Muscle layer of duodenum (tissue), 2 donors: Measurements from ENCODE around the gene FBXL20.
A peak's percentile ranks its signal among the peaks of the same experiment; 100 is the strongest.

Experiments
- H3K27ac ChIP-seq: one replicate; pipeline ENCODE4 v1.7.0; 2013; ENCODE audit warnings: mild to moderate bottlenecking, low read length
- H3K27me3 ChIP-seq: one replicate; pipeline ENCODE4 v1.7.0; 2013; ENCODE audit warnings: low read depth, mild to moderate bottlenecking, control low read depth, low read length
- H3K36me3 ChIP-seq, 2 donors: one replicate each; pipeline ENCODE4 v1.7.0; 2013; ENCODE audit warnings: low read length in 2 of 2, control low read depth in 1 of 2, mild to moderate bottlenecking in 1 of 2; ENCODE audit not compliant: insufficient read depth in 2 of 2, control insufficient read depth in 1 of 2
- H3K4me1 ChIP-seq, 2 donors: one replicate each; pipeline ENCODE4 v1.7.0; 2013; ENCODE audit warnings: low read length in 2 of 2, mild to moderate bottlenecking in 2 of 2, control low read depth in 1 of 2, moderate library complexity in 1 of 2; ENCODE audit not compliant: insufficient read depth in 2 of 2, control insufficient read depth in 1 of 2
- H3K4me3 ChIP-seq, 2 donors: one replicate each; pipeline ENCODE4 v1.7.0; 2013; ENCODE audit warnings: low read length in 2 of 2, low read depth in 1 of 2, mild to moderate bottlenecking in 1 of 2
- H3K9me3 ChIP-seq, 2 donors: one replicate each; pipeline ENCODE4 v1.7.0; 2013; ENCODE audit warnings: low read length in 2 of 2, control low read depth in 1 of 2, mild to moderate bottlenecking in 1 of 2; ENCODE audit not compliant: control insufficient read depth in 1 of 2
- donor health status: healthy.

The FBXL20 gene

GRCh38 chr17:39222866-39223834 lies 178.3 kb downstream of the FBXL20 start:
- H3K4me3 ChIP-seq: no peak overlapping the region
- no peaks in the 10 kb centered on the region for H3K36me3 ChIP-seq
- peaks cover 3 to 21% of the 10 kb centered on the region in 2 donors for H3K4me1 ChIP-seq
- H3K9me3 ChIP-seq: no peaks in the 10 kb centered on the region
- H3K27ac ChIP-seq: no peak overlapping the region
- H3K27me3 ChIP-seq: peaks cover 17% of the 10 kb centered on the region

GRCh38 chr17:39222151-39222550 lies 179.3 kb downstream of the FBXL20 start:
- H3K27ac ChIP-seq: no peak overlapping the region
- no peaks in the 10 kb centered on the region for H3K36me3 ChIP-seq
- H3K9me3 ChIP-seq: no peaks in the 10 kb centered on the region
- H3K27me3 ChIP-seq: peaks cover 7% of the 10 kb centered on the region
- peaks cover 3 to 21% of the 10 kb centered on the region in 2 donors for H3K4me1 ChIP-seq
- no peak overlapping the region for H3K4me3 ChIP-seq

GRCh38 chr17:39221572-39221971 lies 179.9 kb downstream of the FBXL20 start:
- peaks cover 3 to 21% of the 10 kb centered on the region in 2 donors for H3K4me1 ChIP-seq
- H3K36me3 ChIP-seq: no peaks in the 10 kb centered on the region
- no peak overlapping the region for H3K27ac ChIP-seq
- H3K9me3 ChIP-seq: no peaks in the 10 kb centered on the region
- H3K4me3 ChIP-seq: no peak overlapping the region
- H3K27me3 ChIP-seq: peaks cover 6% of the 10 kb centered on the region

GRCh38 chr17:39219647-39220154 lies 181.7 kb downstream of the FBXL20 start:
- no peaks in the 10 kb centered on the region for H3K9me3 ChIP-seq
- H3K27me3 ChIP-seq: no peaks in the 10 kb centered on the region
- peaks cover 0 to 3% of the 10 kb centered on the region in 2 donors for H3K4me1 ChIP-seq
- H3K36me3 ChIP-seq: no peaks in the 10 kb centered on the region
- H3K27ac ChIP-seq: no peak overlapping the region
- H3K4me3 ChIP-seq: no peak overlapping the region

- Histone ChIP-seq H3K27me3 (no peaks in the 10 kb centered on the region), H3K4me1 (no peaks in the 10 kb centered on the region), H3K27ac (no peak overlapping the region), H3K4me3 (no peak overlapping the region), H3K36me3 (no peaks in the 10 kb centered on the region), H3K9me3 (no peaks in the 10 kb centered on the region)
These were observed 182.5 kb downstream of the FBXL20 start for GRCh38 chr17:39218906-39219305.

GRCh38 chr17:39217734-39218369 lies 183.6 kb downstream of the FBXL20 start:
- Histone ChIP-seq H3K9me3 (no peaks in the 10 kb centered on the region), H3K4me3 (no peak overlapping the region), H3K36me3 (no peaks in the 10 kb centered on the region), H3K27me3 (no peaks in the 10 kb centered on the region), H3K4me1 (no peaks in the 10 kb centered on the region), H3K27ac (no peak overlapping the region)

DNA sequence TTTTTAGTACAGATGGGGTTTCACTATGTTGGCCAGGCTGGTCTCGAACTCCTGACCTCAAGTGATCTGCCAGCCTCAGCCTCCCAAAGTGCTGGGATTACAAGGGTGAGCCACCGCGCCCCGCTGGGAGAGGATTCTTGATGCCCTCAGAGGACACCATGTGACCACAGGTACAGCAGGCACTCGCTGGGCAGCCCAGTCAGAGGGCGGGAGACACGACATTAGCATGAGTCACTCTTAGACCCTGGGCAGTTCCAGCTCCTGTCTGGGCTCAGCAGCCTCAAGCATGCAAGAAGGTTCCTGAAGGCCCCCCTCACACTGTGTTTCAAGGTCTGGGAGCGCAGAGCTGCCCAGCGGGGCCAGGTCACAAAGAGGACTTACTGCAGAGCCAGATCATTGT lies 187.6 kb downstream of the FBXL20 start:
- H3K36me3 ChIP-seq: no peaks in the 10 kb centered on the region
- peaks cover 5 to 14% of the 10 kb centered on the region in 2 donors for H3K4me1 ChIP-seq
- no peaks in the 10 kb centered on the region for H3K9me3 ChIP-seq
- no peaks in the 10 kb centered on the region for H3K27me3 ChIP-seq
- H3K4me3 ChIP-seq: no peak overlapping the region
- H3K27ac ChIP-seq: no peak overlapping the region

DNA sequence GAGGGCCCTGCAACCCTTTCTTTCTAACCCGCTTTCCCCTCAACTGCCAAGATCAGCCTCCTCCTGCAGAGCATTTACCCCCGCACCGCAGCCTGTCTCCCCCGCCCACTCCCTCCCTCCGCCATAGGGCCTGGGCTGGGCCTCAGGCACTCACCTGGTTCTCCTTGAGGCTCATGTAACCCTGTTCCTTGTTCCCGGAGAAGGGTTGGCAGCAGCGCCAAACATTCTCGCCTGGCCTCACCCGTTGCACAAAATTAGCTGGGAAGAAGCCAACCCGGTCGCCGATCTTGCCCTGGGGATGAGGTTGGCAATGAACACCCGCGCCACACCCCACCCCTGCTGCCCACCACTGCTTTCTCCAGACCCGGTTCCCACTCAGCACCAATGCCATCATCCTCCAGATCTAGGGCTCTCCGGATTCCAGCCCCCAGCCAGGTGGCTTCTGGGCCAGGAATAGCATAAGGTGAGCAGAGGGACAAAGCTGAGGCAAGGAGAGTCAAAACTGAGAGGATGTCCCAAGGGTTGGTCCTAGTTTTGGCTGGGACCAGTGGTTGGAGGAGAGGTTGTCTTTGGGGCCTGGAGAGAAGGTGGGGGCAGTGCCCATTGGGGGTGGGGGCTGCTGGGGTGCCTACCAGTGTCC lies 188.5 kb downstream of the FBXL20 start:
- Histone ChIP-seq H3K4me3 (no peak overlapping the region), H3K27ac (no peak overlapping the region), H3K27me3 (no peaks in the 10 kb centered on the region)

GRCh38 chr17:39212195-39212810 lies 189.1 kb downstream of the FBXL20 start:
- H3K9me3 ChIP-seq: no peaks in the 10 kb centered on the region
- H3K27ac ChIP-seq: no peak overlapping the region
- H3K27me3 ChIP-seq: no peaks in the 10 kb centered on the region
- H3K4me1 ChIP-seq: peaks cover 5 to 19% of the 10 kb centered on the region in 2 donors
- H3K4me3 ChIP-seq: no peak overlapping the region
- H3K36me3 ChIP-seq: no peaks in the 10 kb centered on the region

More for the DNA sequence above, 188.5 kb downstream of the FBXL20 start:
- Histone ChIP-seq H3K36me3 (no peaks in the 10 kb centered on the region), H3K9me3 (no peaks in the 10 kb centered on the region), H3K4me1 (peaks cover 5 to 19% of the 10 kb centered on the region in 2 donors)

DNA sequence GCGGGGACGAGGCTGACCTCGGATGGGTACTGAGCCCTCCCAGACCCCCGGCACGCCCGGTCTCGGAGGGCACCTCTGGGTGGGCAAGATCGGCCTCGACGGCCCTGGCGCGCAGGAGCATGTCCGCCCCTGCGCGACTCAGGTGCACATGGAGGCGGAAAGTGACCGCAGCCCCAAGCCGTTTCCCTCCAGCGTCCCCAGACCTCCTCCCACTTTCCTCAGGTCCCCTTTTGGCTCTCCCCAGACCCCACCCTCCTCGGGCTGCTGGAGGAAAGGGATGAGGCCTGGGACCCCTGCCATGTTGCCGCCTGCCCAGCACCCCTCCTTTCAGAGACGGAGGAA lies 191.4 kb downstream of the FBXL20 start:
- peaks cover 1 to 2% of the 10 kb centered on the region in 2 donors for H3K36me3 ChIP-seq
- H3K4me3 ChIP-seq: peak overlapping the region in 1 of 2 donors; percentile 49
- no peak overlapping the region for H3K27ac ChIP-seq
- no peaks in the 10 kb centered on the region for H3K9me3 ChIP-seq
- H3K4me1 ChIP-seq: peaks cover 5 to 19% of the 10 kb centered on the region in 2 donors
- H3K27me3 ChIP-seq: no peaks in the 10 kb centered on the region
